ENCODE results near the gene CNOT4. TPM values are rescaled to one million over a fixed set of nuclear protein-coding genes. Genes with fewer than 3 reads are reported as not detected.

The CNOT4 gene
- total RNA-seq, 2 experiments from 2014 or later = 24.0 to 29.8 TPM

DNA sequence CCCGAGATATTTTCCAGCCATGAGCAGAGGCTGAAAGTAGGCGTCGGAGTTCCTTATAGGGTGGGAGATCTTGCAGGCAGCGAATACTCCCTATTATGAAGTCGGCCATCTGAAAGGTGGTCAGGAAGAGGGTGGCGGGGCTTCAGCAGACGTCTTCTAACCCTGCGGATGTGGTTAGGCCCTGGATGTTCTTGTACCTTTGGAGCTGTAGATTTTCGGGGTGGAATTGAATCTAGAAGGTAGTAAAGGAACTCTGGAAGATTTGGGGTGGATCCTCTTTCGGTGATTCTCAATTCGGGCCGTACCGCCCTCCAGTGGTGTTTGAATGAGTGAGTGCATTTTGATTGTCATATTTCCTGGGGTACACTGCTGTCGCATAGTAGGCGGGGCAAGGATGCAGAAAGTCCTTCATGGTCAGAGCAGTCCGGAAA lies 48.5 kb upstream of the CNOT4 start:
- Histone ChIP-seq H3K27ac (ENCODE audit: low read depth in 1 of 2, low read length in 2 of 2) (peak overlapping the region; percentile 93 to 99), H3K27me3 (ENCODE audit: control insufficient read depth in 1 of 2, insufficient read depth in 2 of 2, low read length in 2 of 2) (no peaks in the 10 kb centered on the region), H3K9me3 (ENCODE audit: control insufficient read depth in 1 of 2, insufficient read depth in 1 of 2, low read length in 2 of 2) (no peaks in the 10 kb centered on the region), H3K4me1 (ENCODE audit: insufficient read depth, low read length) (peaks cover 13% of the 10 kb centered on the region), H3K36me3 (ENCODE audit: insufficient read depth, low read length) (peaks cover 3% of the 10 kb centered on the region), H3K4me3 (ENCODE audit: low read length) (peak overlapping the region; percentile 99)
- peak; percentile 57 for TF ChIP-seq CTCF (IDR thresholded peaks at IDR 0.05)
- Mint-ChIP-seq H3K4me3 (no peak overlapping the region), H3K27me3 (no peaks in the 10 kb centered on the region), H3K27ac (no peak overlapping the region), H3K4me1 (ENCODE audit: low read depth) (peaks cover 20% of the 10 kb centered on the region), H3K36me3 (ENCODE audit: low read depth) (peaks cover 13% of the 10 kb centered on the region), H3K9me3 (no peaks in the 10 kb centered on the region)
- ATAC-seq (ENCODE audit: poor library complexity) = peak; percentile 57
- intact Hi-C loops (cut with DNase I, micrococcal nuclease) = loop anchor here (1.0 to 10.0 kb wide), 7 partner anchors 48 to 1241 kb away; partner anchors contain the start of genes AKR1B1 (in 1 of the 2), CNOT4 (in 1 of the 2), SLC35B4 (in 1 of the 2) and WDR91 (in 1 of the 2)
- CTCF ChIA-PET = interaction anchor here (0.6 to 1.2 kb wide), 5 partner anchors 11 to 277 kb away, joined by 3 read pairs; no protein-coding TSS in a partner anchor
- peak; percentile 29 to 85 (median 52) for DNase-seq
- POLR2A ChIA-PET = interaction anchor here (1.0 to 1.5 kb wide), 7 partner anchors 12 to 388 kb away, joined by 3 to 9 read pairs (median 4); partner anchors contain the start of genes CNOT4, CYREN and WDR91

- Histone ChIP-seq H3K27me3 (ENCODE audit: control insufficient read depth in 1 of 2, insufficient read depth in 2 of 2, low read length in 2 of 2) (no peaks in the 10 kb centered on the region), H3K9me3 (ENCODE audit: control insufficient read depth in 1 of 2, insufficient read depth in 1 of 2, low read length in 2 of 2) (no peaks in the 10 kb centered on the region), H3K27ac (ENCODE audit: low read depth in 1 of 2, low read length in 2 of 2) (peak within 1 kb of the TSS; percentile 93 to 99), H3K4me3 (ENCODE audit: low read length) (peak within 1 kb of the TSS; percentile 99), H3K36me3 (ENCODE audit: insufficient read depth, low read length) (peaks cover 3% of the 10 kb centered on the region), H3K4me1 (ENCODE audit: insufficient read depth, low read length) (peaks cover 13% of the 10 kb centered on the region)
- POLR2A ChIA-PET = interaction anchor here (1.0 to 1.5 kb wide), 7 partner anchors 13 to 387 kb away, joined by 3 to 9 read pairs (median 4); partner anchors contain the start of genes CNOT4, CYREN and WDR91
- H3K27me3 Mint-ChIP-seq = no peaks in the 10 kb centered on the region
- H3K4me1 Mint-ChIP-seq (ENCODE audit: low read depth) = peaks cover 16% of the 10 kb centered on the region
- ATAC-seq (ENCODE audit: poor library complexity) (peak; percentile 84), DNase-seq (peak; percentile 56 to 91 (median 70))
- CTCF ChIA-PET = interaction anchor here (0.7 to 1.2 kb wide), 4 partner anchors 12 to 276 kb away, joined by 3 read pairs; no protein-coding TSS in a partner anchor
- H3K36me3 Mint-ChIP-seq (ENCODE audit: low read depth) = peaks cover 10% of the 10 kb centered on the region
- H3K4me3 Mint-ChIP-seq = peak within 1 kb of the TSS; percentile 62
- TF ChIP-seq CTCF (IDR thresholded peaks at IDR 0.05) = no peak
- intact Hi-C loops (cut with DNase I, micrococcal nuclease) = loop anchor here (1.0 to 10.0 kb wide), 7 partner anchors 47 to 1240 kb away; partner anchors contain the start of genes CNOT4 (in 2 of the 2), AKR1B1 (in 1 of the 2), SLC35B4 (in 1 of the 2) and WDR91 (in 1 of the 2)
- H3K9me3 Mint-ChIP-seq = no peaks in the 10 kb centered on the region
- H3K27ac Mint-ChIP-seq = peak within 1 kb of the TSS; percentile 35
Observed at GRCh38 chr7:135557455-135558336, 47.8 kb upstream of the CNOT4 start, which contains the start of gene NUP205. Gene NUP205, plus strand, starts transcription at chr7:135557917. Its CDS starts 28 bp downstream, at chr7:135557945.

DNA sequence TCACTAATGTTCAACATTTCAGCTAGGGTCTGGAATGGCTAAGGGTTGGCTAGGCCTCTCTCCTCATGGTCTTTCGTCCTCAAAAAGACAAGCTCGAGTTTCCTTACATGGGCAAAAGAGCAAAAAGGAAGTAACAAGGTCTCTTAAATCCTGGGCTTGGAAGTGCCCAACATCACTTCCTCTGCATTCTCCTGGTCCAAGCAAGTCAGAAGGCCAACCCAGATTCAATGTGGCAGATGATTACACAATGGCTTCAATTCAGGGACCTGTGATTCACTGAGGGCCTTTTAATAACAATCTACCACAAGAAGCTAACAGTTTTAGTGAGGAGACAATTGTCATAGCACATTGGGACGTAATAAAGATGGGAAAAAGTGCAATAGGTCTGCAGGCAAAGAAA lies 43.4 kb upstream of the CNOT4 start:
- H3K9me3 ChIP-seq (ENCODE audit: control insufficient read depth in 1 of 2, insufficient read depth in 1 of 2, low read length in 2 of 2) = no peaks in the 10 kb centered on the region
- no peaks in the 10 kb centered on the region for H3K4me1 Mint-ChIP-seq (ENCODE audit: low read depth)
- H3K9me3 Mint-ChIP-seq = no peaks in the 10 kb centered on the region
- CTCF ChIA-PET = no interaction called here
- DNase-seq (no peak), ATAC-seq (ENCODE audit: poor library complexity) (no peak)
- H3K36me3 ChIP-seq (ENCODE audit: insufficient read depth, low read length) = no peaks in the 10 kb centered on the region
- H3K27me3 Mint-ChIP-seq = peaks cover 4% of the 10 kb centered on the region
- intact Hi-C loops (cut with DNase I, micrococcal nuclease) = loop anchor here in 1 of 2 experiments (1.0 to 10.0 kb wide), 2 partner anchors 42 to 1099 kb away; partner anchors contain the start of gene AKR1B1
- no peak for TF ChIP-seq CTCF (IDR thresholded peaks at IDR 0.05)
- no peak overlapping the region for H3K4me3 Mint-ChIP-seq
- no peak overlapping the region for H3K4me3 ChIP-seq (ENCODE audit: low read length)
- H3K27ac Mint-ChIP-seq = no peak overlapping the region
- H3K36me3 Mint-ChIP-seq (ENCODE audit: low read depth) = no peaks in the 10 kb centered on the region
- peaks cover 5% of the 10 kb centered on the region for H3K4me1 ChIP-seq (ENCODE audit: insufficient read depth, low read length)
- POLR2A ChIA-PET = no interaction called here
- no peak overlapping the region for H3K27ac ChIP-seq (ENCODE audit: low read depth in 1 of 2, low read length in 2 of 2)
- H3K27me3 ChIP-seq (ENCODE audit: control insufficient read depth in 1 of 2, insufficient read depth in 2 of 2, low read length in 2 of 2) = no peaks in the 10 kb centered on the region

Data from CD4-positive, alpha-beta T cell (primary cell).